Activated effector memory CD4-positive, alpha-beta T cell treated with anti-CD3 and anti-CD28 coated beads, Interleukin-2, amount 50 U/mL, for 16 hours (primary cell): ENCODE data around the gene LGALS3BP.
"Not testable (repeated sequence)": the region's sequence is repeated elsewhere in the genome, so short reads cannot be mapped to it uniquely, and the experiment has no call there.

Experiments used
- DNase-seq: peaks from one replicate; pipeline ENCODE4 v3.0.0-alpha.2; 2020

Gene LGALS3BP, protein sequence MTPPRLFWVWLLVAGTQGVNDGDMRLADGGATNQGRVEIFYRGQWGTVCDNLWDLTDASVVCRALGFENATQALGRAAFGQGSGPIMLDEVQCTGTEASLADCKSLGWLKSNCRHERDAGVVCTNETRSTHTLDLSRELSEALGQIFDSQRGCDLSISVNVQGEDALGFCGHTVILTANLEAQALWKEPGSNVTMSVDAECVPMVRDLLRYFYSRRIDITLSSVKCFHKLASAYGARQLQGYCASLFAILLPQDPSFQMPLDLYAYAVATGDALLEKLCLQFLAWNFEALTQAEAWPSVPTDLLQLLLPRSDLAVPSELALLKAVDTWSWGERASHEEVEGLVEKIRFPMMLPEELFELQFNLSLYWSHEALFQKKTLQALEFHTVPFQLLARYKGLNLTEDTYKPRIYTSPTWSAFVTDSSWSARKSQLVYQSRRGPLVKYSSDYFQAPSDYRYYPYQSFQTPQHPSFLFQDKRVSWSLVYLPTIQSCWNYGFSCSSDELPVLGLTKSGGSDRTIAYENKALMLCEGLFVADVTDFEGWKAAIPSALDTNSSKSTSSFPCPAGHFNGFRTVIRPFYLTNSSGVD

DNA sequence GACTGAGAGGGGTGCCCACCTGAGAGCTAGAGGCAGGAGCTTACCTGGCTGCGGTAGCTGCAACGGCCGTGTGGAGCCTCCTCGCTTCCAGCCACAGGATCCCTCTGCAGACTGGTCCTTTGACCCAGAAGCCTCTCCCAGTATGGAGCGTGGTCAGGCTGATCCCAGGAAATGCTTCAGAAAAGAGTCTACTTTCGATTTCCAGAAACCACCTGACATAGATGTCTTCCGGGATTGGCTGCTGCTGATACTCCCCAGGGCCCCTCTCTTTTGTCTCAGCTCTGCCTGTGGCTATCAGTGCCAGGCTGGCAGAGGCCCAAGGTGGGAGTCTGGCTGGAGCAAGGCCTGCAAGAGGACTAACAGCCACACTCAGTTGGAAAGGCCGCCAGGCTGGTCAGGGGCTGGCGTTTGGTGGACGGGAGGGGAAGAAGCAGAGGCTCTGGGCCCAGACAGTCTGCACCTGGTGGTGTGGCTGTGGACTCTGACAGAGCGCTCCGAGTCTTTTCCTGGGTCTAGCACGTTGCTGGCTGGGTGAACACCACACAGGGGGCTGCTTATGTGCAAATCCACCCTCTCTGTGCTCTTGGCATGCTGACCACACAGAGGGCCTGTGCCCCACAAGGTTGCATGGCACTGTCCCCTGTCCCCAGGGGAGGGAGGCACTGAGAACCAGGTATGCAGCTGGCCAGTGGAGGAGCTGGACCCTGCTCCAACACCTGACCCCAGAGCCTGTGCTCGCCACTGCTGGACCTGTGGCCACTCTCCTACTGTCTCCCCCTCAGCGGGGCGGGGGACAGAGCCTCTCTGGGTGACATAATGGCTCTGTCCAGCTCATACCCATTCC is at the start of gene LGALS3BP:
Gene LGALS3BP, minus strand, starts transcription at position 144 of the 844 bp plus-strand sequence. CDS start 2,732 bp downstream, outside the sequence.
- DNase-seq, result peak; percentile 71

DNA sequence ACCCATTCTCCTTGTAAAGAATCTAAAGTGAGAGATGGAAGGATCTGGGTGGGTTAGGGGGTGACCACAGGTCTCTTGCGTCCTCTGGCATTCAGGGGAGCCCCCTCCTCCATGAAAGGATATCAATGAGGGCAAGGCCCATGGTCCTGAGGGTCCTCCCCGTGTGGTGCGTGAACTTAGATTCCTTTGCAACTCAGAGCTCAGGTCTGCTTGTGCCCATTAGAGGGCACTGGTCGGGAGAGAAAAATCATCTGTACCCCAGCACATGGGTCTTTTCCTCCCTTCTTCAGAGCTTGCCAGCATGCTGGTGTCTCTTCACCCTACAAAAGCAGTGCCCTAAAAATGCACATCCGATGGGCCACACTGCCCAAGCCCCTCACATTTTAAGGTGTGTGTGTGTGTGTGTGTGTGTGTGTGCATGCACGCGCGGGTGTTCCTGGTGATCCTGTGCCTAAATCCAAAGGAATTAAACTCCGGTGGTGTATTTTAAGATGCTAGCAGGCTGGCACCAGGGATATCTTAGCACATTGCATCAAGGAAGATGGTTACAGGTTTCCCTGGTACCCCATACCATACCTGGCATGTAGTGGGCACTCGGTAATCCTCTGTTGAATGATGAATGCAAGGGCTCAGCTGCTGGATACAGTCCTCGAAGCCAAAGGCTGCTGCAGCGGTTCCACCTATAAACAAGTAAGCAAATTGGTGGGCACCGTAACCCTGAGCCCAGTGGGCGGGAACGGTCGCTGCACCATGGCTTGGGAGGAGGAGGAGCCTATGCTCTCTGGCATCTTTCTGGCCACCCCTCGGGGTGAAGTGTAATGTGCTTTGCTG is 49.0 kb upstream of the LGALS3BP start:
- no peak for DNase-seq

DNA sequence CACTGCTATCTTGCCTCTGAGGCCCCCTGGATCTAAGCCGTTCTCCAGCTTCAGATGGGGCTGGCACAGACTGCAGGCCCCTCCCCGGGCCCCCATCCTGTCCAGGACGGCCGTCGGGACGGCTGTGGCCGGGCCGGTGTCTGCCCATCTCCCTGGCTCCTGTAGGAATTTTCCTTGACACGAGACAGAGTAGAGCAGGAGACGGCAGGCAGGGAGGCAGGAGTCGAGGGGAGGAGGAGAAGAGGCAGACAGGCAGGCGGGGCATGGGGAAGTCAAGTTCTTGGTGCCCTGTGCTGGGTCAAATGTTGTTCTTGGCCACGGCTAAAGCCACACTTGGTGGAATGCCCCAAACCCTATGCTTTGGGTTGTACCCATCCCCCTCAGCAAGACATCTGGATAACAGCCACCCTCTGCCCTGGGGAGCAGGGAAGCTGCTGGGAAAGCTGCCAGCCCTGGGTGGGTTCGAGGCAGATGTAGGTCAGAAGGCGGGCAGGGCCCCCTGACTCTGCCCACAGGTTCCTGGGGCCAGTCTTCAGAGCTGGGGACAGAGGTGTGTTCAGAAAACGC is 48.3 kb upstream of the LGALS3BP start:
- DNase-seq, result no peak

DNA sequence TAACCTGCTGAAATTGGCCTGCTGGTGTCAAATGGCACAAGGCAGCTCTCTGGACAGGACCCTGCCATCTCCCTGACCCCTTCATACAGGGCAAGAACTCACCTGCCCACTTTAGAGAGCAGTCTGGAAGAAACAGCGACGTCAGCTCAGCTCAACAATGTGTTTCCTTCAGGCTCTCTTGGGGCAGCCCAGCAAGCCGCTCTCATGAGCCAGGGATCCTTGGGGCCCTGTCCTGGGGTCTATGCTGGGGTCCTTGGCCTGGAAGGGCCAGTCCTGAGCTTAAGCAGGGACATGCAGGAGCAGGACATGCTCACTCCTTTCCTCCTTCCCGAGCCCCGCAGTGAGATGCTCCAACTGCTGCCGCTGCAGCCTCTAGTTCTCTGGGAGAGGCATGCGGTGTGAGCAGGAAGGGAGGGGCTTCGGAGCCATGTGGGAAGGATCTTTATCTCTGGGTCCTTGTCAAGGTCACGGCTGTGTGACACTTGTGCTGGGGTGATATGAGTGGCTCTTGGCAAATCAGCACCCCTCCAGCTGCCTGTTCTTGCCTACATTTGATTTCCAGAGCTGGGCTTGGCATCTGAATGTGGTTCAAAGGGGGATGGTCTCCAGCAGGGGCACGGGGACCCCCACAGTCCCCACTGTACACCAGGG is 47.7 kb upstream of the LGALS3BP start:
- no peak for DNase-seq

DNA sequence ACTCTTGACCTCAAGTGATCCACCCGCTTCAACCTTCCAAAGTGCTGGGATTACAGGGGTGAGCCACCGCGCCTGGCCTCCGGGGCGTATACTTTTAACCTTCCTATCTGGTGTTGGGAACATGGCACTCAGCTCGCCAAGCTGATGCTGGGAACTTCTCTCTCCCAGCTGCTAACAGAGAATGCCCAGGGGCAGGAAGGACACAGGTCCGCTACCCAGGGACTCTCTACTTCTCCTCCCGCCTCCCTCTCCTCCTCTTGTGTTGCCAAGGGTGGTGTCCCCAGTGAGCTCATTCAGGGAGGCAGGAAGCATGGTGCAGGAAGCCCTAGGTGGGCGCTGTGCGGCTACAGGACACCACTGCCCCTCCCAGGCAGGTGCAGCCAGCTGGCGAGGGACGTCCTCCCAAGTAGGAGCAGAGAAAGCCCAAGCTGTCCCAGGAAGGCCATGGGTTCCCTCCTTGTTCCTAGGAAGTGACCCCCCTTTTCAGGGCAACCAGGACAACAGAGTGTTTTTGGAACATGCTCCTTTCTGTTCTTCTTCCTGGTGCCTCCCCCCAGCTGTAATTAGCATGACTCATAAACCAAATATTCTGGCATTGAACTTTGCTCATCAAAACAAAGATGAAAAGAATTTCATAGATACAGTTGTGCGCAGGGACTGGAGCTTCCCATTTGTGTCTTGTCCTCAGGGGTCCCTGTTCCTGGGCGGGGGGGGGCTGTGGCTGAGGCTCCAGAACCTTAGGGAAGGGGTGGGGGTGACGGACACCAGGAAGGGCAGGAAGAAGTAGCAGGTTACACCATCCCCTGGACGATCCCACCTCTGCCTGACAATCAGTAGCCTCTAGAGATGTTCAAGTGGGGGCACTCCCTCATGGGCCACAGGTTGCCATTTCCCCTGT is 46.9 kb upstream of the LGALS3BP start:
- DNase-seq, result no peak

DNA sequence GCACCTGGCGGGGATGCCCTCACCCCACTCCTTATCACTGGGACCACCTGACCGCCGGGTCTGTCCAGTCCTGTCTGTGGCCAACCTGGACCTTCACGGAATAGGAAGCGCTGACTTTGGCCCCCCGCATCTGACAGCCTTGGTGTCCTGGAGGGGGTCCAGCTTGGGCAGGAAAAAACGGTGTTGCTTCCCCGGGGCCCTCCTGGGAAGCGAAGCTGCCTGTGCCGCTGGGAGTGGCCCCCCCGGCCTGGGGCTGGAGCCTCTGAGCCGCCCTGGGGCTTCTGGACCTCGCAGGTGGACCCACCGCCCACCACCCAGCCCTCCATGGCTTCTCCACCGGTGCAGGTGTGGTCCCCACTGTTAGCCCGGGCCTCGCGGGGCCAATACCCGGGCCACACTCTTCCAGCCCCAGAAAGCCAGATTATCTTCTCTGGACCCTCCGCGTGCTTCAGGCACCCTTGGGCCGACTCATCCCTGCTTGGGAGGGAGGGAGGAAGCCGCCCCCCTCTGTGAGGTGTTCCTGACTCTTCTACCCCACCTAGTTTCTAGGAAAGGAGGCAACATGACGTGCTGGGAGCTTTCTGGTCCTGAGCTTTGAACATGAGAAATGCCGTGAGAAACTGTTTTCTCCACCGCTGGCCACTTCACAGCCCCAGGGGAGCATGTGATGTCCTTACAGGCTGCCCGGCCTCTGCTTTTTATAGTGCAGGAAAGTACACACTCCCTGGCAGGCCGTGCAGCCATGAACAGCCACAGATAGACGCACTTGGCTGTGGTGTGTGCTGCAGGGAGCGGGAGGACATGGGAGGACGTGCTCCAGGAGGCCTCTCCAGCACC is 45.4 kb upstream of the LGALS3BP start:
- no peak for DNase-seq

DNA sequence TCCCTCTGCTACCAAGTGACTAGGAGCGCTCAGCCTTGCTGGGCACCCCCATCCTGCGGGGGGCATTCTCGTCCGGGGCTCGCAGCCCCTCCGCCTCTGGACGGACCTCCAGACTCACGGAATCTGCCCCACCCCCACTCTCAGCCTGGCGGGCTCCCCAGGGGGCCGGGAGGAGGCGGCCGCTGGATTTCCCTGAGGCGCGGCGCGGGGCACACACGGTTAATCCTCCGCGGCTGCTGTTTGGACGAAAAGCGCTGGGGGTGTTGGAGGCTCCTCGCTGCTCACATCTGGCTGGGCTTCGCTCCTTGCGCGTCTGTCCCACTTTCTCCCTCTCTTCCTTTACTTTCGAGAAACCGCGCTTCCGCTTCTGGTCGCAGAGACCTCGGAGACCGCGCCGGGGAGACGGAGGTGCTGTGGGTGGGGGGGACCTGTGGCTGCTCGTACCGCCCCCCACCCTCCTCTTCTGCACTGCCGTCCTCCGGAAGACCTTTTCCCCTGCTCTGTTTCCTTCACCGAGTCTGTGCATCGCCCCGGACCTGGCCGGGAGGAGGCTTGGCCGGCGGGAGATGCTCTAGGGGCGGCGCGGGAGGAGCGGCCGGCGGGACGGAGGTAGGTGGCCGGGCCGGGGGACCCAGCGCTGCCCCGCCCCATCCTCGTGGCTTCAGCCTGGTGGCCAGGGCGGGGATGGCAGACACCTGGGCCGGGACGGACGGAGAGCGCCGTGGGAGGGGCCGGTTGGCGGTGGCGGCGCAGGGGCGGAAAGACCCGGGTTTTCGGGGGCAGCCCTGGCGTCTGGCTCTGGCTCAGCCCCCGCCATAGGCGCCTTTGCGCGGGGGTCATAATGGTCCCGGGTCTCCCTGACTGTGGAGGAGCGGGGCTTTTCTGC is 44.4 kb upstream of the LGALS3BP start, which contains the start of gene C1QTNF1:
Gene C1QTNF1, plus strand, starts transcription at position 284 of the 886 bp plus-strand sequence. CDS start 19,800 bp downstream, outside the sequence.
- DNase-seq, result peak; percentile 78

DNA sequence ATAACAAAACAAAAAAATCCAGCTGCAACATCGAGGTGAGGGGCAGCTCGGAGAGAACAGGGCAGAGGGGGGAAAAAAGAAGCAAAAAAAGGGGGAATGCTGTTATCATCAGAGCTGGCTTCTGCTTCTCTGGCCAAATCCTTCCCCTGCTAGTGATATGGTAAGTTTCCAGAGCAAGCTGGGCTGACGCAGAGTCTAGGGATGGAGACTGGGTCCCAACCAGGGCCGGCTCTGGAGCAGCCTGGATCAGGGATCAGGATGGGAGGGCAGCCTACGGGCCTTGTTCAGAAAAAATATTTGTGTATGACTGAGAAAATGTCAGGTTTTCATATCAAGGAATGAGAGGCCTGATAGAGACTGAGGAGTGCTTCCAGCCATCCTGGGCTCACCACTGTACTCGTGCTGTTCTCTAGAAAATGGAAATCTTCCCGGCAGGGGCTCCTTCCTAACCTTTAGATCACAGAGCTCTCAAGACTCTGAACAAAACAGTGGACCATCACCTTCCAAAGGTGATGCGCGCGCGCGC is 43.5 kb upstream of the LGALS3BP start:
- no peak for DNase-seq

DNA sequence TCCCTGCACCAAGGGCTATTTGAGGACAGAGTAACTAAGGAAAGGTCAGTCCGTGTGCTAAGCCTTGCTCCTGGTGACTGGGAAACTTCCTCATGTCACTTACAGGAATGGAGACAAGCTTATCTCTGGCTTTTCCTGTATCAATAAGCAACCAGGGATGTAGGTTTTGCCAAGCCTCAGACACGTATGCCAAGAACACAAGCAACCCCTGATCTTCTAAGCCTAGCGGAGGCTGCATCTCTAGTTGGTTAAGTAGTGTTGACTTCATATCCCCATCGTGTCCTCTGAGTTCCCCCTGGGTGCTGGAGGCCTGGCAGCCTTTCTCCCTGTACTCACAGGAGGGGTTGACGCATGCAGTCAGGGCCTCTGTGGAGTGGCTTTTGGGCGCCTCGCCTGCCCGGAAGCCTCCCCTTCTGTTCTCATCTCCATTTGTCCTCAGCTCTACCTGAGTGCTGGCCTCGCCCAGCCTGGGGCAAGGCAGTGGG is 42.8 kb upstream of the LGALS3BP start:
- DNase-seq, result no peak

DNA sequence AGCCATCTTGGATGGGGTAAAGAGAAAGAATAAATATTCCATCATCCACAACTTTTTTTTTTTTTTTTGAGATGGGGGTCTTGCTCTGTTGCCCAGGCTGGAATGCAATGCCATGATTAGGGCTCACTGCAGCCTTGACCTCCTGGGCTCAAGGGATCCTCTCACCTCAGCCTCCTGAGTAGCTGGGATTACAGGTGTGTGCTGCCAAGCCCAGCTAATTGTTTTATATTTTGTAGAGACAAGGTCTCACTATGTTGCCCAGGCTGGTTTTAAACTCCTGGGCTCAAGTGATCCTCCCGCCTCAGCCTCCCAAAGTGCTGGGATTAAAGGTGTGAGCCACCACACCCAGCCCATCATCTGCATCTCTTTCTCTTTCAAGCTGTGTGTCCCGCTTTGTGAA is 42.2 kb upstream of the LGALS3BP start:
- not testable (repeated sequence) for DNase-seq

DNA sequence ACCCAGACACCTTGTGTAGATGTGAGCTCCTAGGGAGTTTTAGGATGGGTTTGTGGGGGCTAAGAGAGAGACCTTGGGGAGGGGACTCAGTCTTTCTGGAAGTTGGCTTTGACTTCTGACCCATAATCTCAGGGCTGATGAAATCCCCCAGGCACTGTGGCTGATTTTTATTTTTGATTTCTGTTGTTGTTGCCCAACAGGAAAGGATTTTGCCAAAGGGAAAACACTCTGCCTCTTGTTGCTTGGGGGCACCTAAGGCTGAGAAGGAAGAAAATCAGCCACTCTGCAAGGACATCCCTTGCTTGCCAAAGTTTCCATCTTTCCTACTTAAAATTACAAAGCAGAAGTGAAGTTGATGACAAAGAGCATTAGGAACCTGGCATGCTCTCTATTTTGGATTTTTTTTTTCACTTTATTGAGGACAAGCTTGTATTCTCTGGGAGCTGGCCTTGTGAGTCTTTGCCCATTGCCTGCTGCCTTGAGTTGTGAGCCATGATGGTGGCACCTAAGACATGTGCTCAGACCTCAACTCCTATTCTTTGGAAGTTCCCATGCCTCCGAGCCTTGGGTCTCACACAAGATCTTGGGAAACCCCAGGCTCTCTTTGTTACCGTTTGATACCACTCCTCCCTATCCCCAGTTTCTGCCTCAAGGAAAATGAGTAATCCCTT is 41.0 kb upstream of the LGALS3BP start:
- DNase-seq, result no peak

DNA sequence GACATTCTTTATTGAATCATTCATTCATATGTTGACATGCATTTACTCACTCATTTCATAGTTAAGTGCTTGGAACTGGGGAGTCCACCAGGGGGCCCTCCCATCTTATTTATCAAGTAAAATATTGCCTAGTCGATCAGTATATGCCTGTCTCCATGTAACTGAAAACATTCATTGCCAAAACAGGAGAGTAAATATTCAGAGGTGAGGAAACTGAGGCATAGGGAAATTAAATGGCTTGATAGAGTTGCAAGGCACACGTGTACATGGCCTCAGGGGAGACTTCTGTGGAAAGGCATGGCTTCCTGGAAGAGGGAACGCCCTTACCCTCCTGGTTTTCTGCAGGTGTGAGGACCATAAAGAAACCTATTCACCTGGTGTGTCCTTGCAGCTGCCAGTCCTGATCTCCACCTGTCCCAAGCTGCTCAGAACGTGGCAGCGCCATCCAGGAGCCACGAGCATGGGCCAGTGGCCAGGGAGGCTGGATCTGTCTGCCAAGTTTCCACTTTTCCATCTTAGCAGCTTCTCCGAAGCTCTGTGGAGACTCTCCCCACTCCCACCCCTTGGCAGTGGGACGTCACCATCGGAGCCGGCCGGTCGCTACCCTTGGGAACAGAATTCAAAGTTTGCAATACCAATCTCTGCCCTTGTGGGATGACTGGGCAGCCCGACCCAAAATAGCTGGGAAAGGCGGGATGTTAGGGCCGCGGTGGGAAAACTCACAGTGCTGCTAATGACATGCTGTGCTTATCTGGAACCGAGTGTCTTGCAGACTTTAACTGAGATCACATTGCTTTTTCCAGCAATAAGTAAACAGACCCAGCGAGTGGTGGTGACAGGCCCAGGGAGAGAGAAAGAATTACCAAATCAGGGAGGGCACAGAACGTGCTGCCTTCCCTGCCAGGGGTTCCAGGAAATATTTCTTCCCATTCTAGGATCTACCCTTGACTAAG is 40.2 kb upstream of the LGALS3BP start:
- peak; percentile 79 for DNase-seq

DNA sequence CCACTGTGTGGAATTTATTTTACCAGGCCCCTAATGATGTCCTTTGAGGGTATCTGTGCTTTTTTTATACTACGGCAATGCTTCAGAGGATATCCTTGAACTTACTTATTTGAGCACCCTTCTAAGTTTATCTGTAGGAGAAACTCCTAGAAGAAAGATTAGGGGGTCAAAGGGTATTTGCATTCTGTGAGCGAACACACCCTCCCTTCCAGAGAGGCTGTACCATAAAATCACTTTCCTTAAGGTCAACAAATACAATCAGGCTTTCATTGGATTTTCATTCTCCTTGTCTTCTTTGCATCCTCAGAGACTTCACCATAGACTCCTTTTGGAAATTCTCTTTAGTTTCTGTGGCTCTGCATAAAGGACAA is 39.5 kb upstream of the LGALS3BP start:
- DNase-seq, result no peak

DNA sequence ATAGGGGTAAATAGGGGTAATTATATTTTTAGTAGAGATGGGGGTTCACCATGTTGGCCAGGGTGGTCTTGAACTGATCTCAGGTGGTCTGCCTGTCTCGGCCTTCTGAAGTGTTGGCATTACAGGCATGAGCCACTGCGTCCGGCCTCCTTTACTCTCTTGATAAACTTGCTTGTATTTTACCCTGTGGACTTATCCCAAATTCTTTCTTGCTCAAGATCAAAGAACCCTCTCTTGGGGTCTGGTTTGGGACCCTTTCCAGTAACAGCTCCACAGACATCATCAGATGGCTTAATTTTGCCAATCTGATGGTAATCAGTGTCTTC is 38.6 kb upstream of the LGALS3BP start:
- DNase-seq, result no peak

DNA sequence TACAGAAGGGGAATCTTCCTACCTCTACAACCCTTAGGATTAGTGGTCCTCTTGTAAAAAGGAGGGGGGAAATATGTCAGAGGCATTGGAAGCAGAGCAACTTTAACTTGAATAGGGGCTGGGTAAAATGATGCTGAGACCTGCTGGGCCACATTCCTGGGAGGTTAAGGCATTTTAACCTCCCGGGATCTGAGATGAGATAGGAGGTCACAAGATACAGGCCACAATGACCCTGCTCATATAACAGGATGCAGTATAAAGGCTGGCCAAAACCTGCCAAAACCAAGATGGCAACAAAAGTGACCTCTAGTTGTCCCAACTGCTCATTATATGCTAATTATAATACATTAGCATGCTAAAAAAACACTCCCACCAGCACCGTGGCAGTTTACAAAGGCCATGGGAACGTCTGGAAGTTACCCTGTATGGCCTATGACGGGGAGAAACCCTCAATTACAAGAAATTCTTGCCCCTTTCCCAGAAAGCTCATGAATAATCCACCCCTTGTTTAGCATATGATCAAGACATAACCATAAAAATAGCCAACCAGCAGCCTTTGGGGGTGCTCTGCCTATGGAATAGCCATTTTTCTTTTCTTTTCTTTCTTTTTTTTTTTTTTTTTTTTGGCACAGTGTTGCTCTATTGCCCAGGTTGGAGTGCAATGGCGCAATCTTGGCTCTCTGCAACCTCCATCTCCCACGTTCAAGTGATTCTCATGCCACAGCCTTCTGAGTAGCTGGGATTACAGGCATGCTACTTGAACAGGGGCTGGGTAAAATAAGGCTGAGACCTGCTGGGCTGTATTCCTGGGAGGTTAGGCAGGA is 38.0 kb upstream of the LGALS3BP start:
- DNase-seq, result no peak
